SU-DHL-6 (cell line): ENCODE measurements around the gene TMEM121B.

Source experiments
- EZH2phosphoT487 ChIP-seq: fragments of 200-600 bp; sonication (generic), shearing (Covaris generic); conservative IDR thresholded peaks from 2 replicates; pipeline ENCODE4 v1.6.1; 2018; ENCODE audit warnings: mild to moderate bottlenecking, antibody characterized with exemption, low read length, moderate library complexity, mixed read lengths
- TF ChIP-seq, protein P1 (sequence below): fragments of 200-600 bp; sonication (generic); IDR thresholded peaks from one replicate; pipeline ENCODE4 v1.5.1; 2017; ENCODE audit warnings: antibody characterized with exemption, mild to moderate bottlenecking, low read length, moderate library complexity; ENCODE audit not compliant: insufficient read depth, poor library complexity, severe bottlenecking

DNA sequence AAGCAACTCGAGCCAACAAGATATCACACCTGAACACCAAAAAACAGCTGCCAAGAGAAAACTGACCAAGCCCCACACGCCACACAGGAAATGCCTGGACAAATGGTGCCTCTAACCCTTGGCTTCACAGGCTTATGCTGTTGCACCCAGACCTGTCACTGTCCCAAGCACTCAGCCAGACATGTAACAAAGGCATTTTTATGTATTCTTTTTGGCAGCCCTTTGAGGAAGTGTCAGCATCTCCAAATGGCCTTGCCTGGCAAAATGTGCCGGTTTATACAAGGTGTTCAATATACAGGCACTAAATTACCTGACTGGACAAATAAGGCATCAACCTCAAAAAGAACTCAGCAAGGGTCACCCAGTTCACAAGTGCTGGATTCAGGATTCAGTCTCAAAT is 31.8 kb upstream of the TMEM121B start:
- TF ChIP-seq, protein P1, sequence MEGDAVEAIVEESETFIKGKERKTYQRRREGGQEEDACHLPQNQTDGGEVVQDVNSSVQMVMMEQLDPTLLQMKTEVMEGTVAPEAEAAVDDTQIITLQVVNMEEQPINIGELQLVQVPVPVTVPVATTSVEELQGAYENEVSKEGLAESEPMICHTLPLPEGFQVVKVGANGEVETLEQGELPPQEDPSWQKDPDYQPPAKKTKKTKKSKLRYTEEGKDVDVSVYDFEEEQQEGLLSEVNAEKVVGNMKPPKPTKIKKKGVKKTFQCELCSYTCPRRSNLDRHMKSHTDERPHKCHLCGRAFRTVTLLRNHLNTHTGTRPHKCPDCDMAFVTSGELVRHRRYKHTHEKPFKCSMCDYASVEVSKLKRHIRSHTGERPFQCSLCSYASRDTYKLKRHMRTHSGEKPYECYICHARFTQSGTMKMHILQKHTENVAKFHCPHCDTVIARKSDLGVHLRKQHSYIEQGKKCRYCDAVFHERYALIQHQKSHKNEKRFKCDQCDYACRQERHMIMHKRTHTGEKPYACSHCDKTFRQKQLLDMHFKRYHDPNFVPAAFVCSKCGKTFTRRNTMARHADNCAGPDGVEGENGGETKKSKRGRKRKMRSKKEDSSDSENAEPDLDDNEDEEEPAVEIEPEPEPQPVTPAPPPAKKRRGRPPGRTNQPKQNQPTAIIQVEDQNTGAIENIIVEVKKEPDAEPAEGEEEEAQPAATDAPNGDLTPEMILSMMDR = no peak
- TF ChIP-seq EZH2phosphoT487 = no peak
